ENCODE measurements around the gene MGAT4C.

MGAT4C gene

DNA sequence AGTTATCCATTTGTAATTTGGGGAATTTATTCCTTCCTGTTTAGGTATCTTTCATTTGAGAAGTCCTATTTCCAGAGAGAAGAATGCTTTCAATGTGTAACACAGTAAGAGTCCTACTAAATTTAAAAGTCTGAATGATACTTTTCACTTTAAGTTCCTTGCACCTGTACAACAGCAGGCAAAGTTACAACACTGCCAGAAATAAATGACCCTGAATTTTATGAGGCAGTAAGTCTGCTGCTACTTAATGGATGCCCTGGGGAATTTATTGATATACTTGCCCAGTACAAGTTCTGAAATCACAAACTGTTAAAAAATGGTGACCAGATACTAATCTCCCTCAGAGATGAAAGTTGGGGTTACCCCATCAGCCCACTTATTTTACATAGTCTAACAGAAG is 329.0 kb downstream of the MGAT4C start:
- Mint-ChIP-seq H3K27ac (no peak overlapping the region), H3K4me3 (no peak overlapping the region), H3K9me3 (no peaks in the 10 kb centered on the region), H3K4me1 (no peaks in the 10 kb centered on the region), H3K27me3 (no peaks in the 10 kb centered on the region), H3K36me3 (no peaks in the 10 kb centered on the region)
- no peak for ATAC-seq

DNA sequence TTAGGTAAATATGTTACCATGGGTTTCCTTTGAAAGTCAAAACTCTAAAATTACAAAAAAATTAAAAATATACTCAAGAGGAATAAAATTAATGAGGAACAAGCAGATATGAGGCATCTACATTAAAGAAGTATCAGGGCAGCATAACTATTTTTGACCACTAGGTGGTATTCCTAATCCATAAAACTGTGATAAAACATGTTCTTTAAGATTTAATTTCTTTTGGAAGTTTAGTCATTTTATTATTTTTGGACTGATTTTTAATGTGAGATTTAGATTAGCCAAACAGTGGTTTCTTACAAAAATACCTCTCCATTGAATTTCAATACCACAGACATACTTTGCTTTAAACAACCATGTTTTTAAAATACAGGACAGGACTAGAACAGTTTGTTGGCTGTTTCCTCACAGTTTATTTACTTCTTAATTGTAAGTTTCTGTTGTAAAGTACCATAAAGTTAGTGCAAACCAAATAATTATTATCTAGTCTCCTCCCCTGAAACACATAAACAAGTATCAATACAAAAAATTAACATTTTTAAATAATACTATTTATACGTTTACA is 332.3 kb downstream of the MGAT4C start:
- Mint-ChIP-seq H3K27me3 (no peaks in the 10 kb centered on the region), H3K36me3 (no peaks in the 10 kb centered on the region), H3K4me3 (no peak overlapping the region), H3K27ac (no peak overlapping the region), H3K4me1 (no peaks in the 10 kb centered on the region), H3K9me3 (no peaks in the 10 kb centered on the region)
- ATAC-seq = no peak

DNA sequence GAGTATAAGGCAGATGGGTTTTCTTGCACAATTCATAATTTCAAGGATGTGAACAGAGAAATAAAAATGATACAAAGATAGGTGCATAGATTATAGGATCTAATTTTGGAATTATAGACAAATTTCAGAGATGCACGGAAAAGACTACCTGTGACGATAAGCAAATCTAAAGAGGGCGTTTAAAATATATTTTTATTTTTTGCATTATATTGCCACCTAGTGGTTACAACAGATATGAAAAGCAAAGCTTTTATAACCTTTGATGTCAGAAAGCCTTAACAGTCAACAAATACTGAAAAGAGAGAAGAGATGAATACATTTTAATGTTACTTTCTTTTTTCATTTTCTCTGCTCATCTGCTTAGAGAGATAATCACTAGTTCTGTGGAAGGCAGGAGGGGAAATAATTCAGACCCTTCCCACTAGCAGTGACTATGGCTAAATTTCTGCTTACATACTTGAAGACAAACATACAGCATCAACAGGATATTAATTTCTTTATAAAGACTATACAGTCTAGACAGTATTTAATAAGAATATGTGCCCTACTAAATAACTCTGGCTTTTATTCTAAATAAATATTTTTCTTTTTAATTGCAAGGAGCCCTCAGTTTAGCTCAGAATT is 335.8 kb downstream of the MGAT4C start:
- H3K36me3 Mint-ChIP-seq = no peaks in the 10 kb centered on the region
- H3K4me1 Mint-ChIP-seq = no peaks in the 10 kb centered on the region
- no peak for ATAC-seq
- no peaks in the 10 kb centered on the region for H3K27me3 Mint-ChIP-seq
- no peaks in the 10 kb centered on the region for H3K9me3 Mint-ChIP-seq
- no peak overlapping the region for H3K27ac Mint-ChIP-seq
- H3K4me3 Mint-ChIP-seq = no peak overlapping the region
